K562 (cell line): Measurements from ENCODE around the gene CBLC. TPM values are rescaled to one million over a fixed set of nuclear protein-coding genes. Genes with fewer than 3 reads are reported as not detected.

ENCODE experiments used
- CBX2 ChIP-seq: fragments of 200-600 bp; sonication (generic); IDR thresholded peaks from one replicate; pipeline ENCODE4 v1.6.1; 2012; ENCODE audit warnings: mild to moderate bottlenecking, low read length, inconsistent platforms; ENCODE audit not compliant: insufficient read depth, poor library complexity, severe bottlenecking
- CEBPB ChIP-seq: fragments of 450-650 bp; IDR thresholded peaks from 2 replicates; pipeline ENCODE4 v1.6.1; 2016; ENCODE audit warnings: missing genetic modification characterization, missing compliant biosample characterization
- LCOR ChIP-seq: sonication (generic); formaldehyde crosslinking; IDR thresholded peaks from 2 replicates; pipeline ENCODE4 v1.8.0; 2022; ENCODE audit warnings: mild to moderate bottlenecking, missing genetic modification reagents
- MLLT1 ChIP-seq, 2 experiments: fragments of 450-650 bp; IDR thresholded peaks; 2 replicates each; pipeline ENCODE4 v1.6.1; 2016
- MYNN ChIP-seq, 2 experiments: sonication (generic); formaldehyde crosslinking in 1 of 2; IDR thresholded peaks; 2 replicates each; pipeline versions ENCODE4 v1.5.0 to v1.6.1; 2016 to 2020; ENCODE audit warnings: antibody characterized with exemption in 1 of 2, missing genetic modification reagents in 1 of 2
- SMARCE1 ChIP-seq: fragments of 450-650 bp; IDR thresholded peaks from 2 replicates; pipeline ENCODE4 v1.7.1; 2016; ENCODE audit warnings: mild to moderate bottlenecking
- YY1 ChIP-seq, 3 experiments: IDR thresholded peaks; 2 replicates each; pipeline ENCODE4 v1.6.1; 2011; ENCODE audit warnings: low read length in 2 of 3, mild to moderate bottlenecking in 2 of 3, moderate library complexity in 2 of 3, borderline replicate concordance in 1 of 3, control low read depth in 1 of 3, low read depth in 1 of 3; ENCODE audit not compliant: insufficient read depth in 3 of 3, insufficient replicate concordance in 2 of 3, control insufficient read depth in 1 of 3, insufficient read length in 1 of 3; ENCODE audit errors: extremely low read depth in 1 of 3
- ZFX ChIP-seq: sonication (generic); formaldehyde crosslinking; IDR thresholded peaks from 2 replicates; pipeline ENCODE4 v1.8.0; 2022; ENCODE audit warnings: mild to moderate bottlenecking, missing genetic modification reagents, moderate library complexity
- polyA plus RNA-seq, 8 experiments: library from polyadenylated mRNA; depleted of rRNA in 4 of 8; stranded (reverse) in 5 of 8; unstranded in 3 of 8; fragments of >200 nt; fragmentation: Nextera tagmentation in 2 of 8; fragmentation: Illumina TruSeq in 1 of 8; extraction: Ambion mirVana in 2 of 8; extraction: Trizol in 1 of 8; gene quantifications; 2 replicates each; pipeline versions ENCODE4 v1.2.1 to v1.2.3, GENCODE V29; 2011 to 2014; ENCODE audit warnings: inconsistent platforms in 1 of 8, missing spikeins in 1 of 8
- total RNA-seq, 7 experiments: library from RNA; depleted of rRNA in 6 of 7; stranded (reverse); fragments of >200 nt in 6 of 7; fragmentation: Illumina TruSeq in 2 of 7; extraction: Trizol in 2 of 7; gene quantifications; 2 replicates each; pipeline versions ENCODE4 v1.2.1 to v1.2.3, GENCODE V29; 2011 to 2021; ENCODE audit warnings: low replicate concordance in 1 of 7
- TF ChIP-seq, protein P1 (sequence below), 2 experiments: fragments of 450-650 bp; IDR thresholded peaks; 2 replicates each; pipeline ENCODE4 v1.6.1; 2018; ENCODE audit warnings: mild to moderate bottlenecking in 2 of 2, low read depth in 1 of 2; ENCODE audit not compliant: partially characterized antibody in 2 of 2
- TF ChIP-seq, protein P2 (sequence below): sonication (generic); formaldehyde crosslinking; IDR thresholded peaks from 2 replicates; pipeline ENCODE4 v1.8.1; 2023; ENCODE audit warnings: mild to moderate bottlenecking, missing genetic modification reagents, moderate library complexity
- TF ChIP-seq, protein P3 (sequence below): IDR thresholded peaks from 2 replicates; pipeline ENCODE4 v1.6.1; 2011; ENCODE audit warnings: borderline replicate concordance, low read depth, mild to moderate bottlenecking, moderate library complexity, low read length; ENCODE audit not compliant: insufficient read depth, poor library complexity, severe bottlenecking
- TF ChIP-seq, protein P4 (sequence below): fragments of 200-800 bp; sonication (Bioruptor generic); IDR thresholded peaks from 2 replicates; pipeline ENCODE4 v1.6.1; 2017; ENCODE audit warnings: missing genetic modification characterization, missing compliant biosample characterization
- TF ChIP-seq, protein P5 (sequence below): IDR thresholded peaks from 2 replicates; pipeline ENCODE4 v1.6.1; 2014; ENCODE audit warnings: antibody characterized with exemption

CBLC gene
- total and polyA plus RNA-seq, 9 of the 15 experiments (the other 6 are each of a cell fraction or from before 2014, with no cell fraction given): 0.09 TPM; not detected in 8

GRCh38 chr19:44800461-44800860 is 22.8 kb downstream of the CBLC start (continued):
- TF ChIP-seq, protein P1, sequence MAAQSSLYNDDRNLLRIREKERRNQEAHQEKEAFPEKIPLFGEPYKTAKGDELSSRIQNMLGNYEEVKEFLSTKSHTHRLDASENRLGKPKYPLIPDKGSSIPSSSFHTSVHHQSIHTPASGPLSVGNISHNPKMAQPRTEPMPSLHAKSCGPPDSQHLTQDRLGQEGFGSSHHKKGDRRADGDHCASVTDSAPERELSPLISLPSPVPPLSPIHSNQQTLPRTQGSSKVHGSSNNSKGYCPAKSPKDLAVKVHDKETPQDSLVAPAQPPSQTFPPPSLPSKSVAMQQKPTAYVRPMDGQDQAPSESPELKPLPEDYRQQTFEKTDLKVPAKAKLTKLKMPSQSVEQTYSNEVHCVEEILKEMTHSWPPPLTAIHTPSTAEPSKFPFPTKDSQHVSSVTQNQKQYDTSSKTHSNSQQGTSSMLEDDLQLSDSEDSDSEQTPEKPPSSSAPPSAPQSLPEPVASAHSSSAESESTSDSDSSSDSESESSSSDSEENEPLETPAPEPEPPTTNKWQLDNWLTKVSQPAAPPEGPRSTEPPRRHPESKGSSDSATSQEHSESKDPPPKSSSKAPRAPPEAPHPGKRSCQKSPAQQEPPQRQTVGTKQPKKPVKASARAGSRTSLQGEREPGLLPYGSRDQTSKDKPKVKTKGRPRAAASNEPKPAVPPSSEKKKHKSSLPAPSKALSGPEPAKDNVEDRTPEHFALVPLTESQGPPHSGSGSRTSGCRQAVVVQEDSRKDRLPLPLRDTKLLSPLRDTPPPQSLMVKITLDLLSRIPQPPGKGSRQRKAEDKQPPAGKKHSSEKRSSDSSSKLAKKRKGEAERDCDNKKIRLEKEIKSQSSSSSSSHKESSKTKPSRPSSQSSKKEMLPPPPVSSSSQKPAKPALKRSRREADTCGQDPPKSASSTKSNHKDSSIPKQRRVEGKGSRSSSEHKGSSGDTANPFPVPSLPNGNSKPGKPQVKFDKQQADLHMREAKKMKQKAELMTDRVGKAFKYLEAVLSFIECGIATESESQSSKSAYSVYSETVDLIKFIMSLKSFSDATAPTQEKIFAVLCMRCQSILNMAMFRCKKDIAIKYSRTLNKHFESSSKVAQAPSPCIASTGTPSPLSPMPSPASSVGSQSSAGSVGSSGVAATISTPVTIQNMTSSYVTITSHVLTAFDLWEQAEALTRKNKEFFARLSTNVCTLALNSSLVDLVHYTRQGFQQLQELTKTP (IDR thresholded peaks at IDR 0.05; ENCODE audit: low read depth in 1 of 2, partially characterized antibody in 2 of 2): no peak
- TF ChIP-seq MLLT1 (IDR thresholded peaks at IDR 0.05) (peak in 1 of 2 experiments; percentile 39; a peak in 1 of 4 replicates), ZFX (CRISPR knock-in tag) (peak; percentile 46), CBX2 (no peak), SMARCE1 (0 out of 2 replicates have a peak, but pooled peaks have one; percentile 18), LCOR (CRISPR knock-in tag) (peak; percentile 50; the same call in 1 of the 2 replicates), YY1 (IDR thresholded peaks at IDR 0.05; ENCODE audit: borderline replicate concordance in 1 of 3, control insufficient read depth in 1 of 3, extremely low read depth in 1 of 3, insufficient read depth in 3 of 3, insufficient read length in 1 of 3, insufficient replicate concordance in 2 of 3, low read depth in 1 of 3, low read length in 2 of 3) (peak in 1 of 3 experiments; percentile 48), CEBPB (peak; percentile 81), MYNN (IDR thresholded peaks at IDR 0.05) (0 out of 2 replicates have a peak, but pooled peaks have one; percentile 39), MYNN (CRISPR knock-in tag; IDR thresholded peaks at IDR 0.05) (no peak)
- TF ChIP-seq, protein P2, sequence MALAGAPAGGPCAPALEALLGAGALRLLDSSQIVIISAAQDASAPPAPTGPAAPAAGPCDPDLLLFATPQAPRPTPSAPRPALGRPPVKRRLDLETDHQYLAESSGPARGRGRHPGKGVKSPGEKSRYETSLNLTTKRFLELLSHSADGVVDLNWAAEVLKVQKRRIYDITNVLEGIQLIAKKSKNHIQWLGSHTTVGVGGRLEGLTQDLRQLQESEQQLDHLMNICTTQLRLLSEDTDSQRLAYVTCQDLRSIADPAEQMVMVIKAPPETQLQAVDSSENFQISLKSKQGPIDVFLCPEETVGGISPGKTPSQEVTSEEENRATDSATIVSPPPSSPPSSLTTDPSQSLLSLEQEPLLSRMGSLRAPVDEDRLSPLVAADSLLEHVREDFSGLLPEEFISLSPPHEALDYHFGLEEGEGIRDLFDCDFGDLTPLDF (CRISPR knock-in tag): no peak
- TF ChIP-seq, protein P3, sequence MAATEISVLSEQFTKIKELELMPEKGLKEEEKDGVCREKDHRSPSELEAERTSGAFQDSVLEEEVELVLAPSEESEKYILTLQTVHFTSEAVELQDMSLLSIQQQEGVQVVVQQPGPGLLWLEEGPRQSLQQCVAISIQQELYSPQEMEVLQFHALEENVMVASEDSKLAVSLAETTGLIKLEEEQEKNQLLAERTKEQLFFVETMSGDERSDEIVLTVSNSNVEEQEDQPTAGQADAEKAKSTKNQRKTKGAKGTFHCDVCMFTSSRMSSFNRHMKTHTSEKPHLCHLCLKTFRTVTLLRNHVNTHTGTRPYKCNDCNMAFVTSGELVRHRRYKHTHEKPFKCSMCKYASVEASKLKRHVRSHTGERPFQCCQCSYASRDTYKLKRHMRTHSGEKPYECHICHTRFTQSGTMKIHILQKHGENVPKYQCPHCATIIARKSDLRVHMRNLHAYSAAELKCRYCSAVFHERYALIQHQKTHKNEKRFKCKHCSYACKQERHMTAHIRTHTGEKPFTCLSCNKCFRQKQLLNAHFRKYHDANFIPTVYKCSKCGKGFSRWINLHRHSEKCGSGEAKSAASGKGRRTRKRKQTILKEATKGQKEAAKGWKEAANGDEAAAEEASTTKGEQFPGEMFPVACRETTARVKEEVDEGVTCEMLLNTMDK: peak; percentile 52
- TF ChIP-seq, protein P4, sequence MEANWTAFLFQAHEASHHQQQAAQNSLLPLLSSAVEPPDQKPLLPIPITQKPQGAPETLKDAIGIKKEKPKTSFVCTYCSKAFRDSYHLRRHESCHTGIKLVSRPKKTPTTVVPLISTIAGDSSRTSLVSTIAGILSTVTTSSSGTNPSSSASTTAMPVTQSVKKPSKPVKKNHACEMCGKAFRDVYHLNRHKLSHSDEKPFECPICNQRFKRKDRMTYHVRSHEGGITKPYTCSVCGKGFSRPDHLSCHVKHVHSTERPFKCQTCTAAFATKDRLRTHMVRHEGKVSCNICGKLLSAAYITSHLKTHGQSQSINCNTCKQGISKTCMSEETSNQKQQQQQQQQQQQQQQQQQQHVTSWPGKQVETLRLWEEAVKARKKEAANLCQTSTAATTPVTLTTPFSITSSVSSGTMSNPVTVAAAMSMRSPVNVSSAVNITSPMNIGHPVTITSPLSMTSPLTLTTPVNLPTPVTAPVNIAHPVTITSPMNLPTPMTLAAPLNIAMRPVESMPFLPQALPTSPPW (CRISPR knock-in tag): peak; percentile 53; the same call in 1 of the 2 replicates
- TF ChIP-seq, protein P5, sequence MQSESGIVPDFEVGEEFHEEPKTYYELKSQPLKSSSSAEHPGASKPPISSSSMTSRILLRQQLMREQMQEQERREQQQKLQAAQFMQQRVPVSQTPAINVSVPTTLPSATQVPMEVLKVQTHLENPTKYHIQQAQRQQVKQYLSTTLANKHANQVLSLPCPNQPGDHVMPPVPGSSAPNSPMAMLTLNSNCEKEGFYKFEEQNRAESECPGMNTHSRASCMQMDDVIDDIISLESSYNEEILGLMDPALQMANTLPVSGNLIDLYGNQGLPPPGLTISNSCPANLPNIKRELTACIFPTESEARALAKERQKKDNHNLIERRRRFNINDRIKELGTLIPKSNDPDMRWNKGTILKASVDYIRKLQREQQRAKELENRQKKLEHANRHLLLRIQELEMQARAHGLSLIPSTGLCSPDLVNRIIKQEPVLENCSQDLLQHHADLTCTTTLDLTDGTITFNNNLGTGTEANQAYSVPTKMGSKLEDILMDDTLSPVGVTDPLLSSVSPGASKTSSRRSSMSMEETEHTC: no peak
